GM19240 (cell line): ENCODE data around the gene GALNT2.
A peak's percentile ranks its signal among the peaks of the same experiment; 100 is the strongest.

Experiments used
- DNase-seq: peaks from one replicate; pipeline ENCODE4 v3.0.0; 2011; ENCODE audit warnings: low spot score; ENCODE audit not compliant: insufficient read length

The GALNT2 gene

GRCh38 chr1:230090194-230090711, 23.2 kb downstream of the GALNT2 start:
- DNase-seq = no peak

GRCh38 chr1:230091473-230092231, 24.6 kb downstream of the GALNT2 start:
- DNase-seq = no peak

- no peak for DNase-seq
These were observed 27.7 kb downstream of the GALNT2 start for GRCh38 chr1:230094746-230095145.

GRCh38 chr1:230095938-230096337, 28.9 kb downstream of the GALNT2 start:
- no peak for DNase-seq

- no peak for DNase-seq
These were observed 30.3 kb downstream of the GALNT2 start for GRCh38 chr1:230097370-230097769.

- DNase-seq = no peak
These were observed 31.7 kb downstream of the GALNT2 start for GRCh38 chr1:230098723-230099122.

- DNase-seq = no peak
These were observed 32.4 kb downstream of the GALNT2 start for GRCh38 chr1:230099465-230099864.

- DNase-seq = no peak
These were observed 33.9 kb downstream of the GALNT2 start for GRCh38 chr1:230100932-230101331.

GRCh38 chr1:230101556-230101955, 34.5 kb downstream of the GALNT2 start:
- no peak for DNase-seq

GRCh38 chr1:230102046-230102445, 35.0 kb downstream of the GALNT2 start:
- DNase-seq = no peak

GRCh38 chr1:230102472-230102871, 35.4 kb downstream of the GALNT2 start:
- DNase-seq = no peak

GRCh38 chr1:230103306-230104173, 36.5 kb downstream of the GALNT2 start:
- DNase-seq = no peak

- peak; percentile 51 for DNase-seq
These were observed 37.6 kb downstream of the GALNT2 start for GRCh38 chr1:230104395-230105244.

- DNase-seq = no peak
These were observed 38.3 kb downstream of the GALNT2 start for GRCh38 chr1:230105245-230105753.

GRCh38 chr1:230105754-230106625, 39.0 kb downstream of the GALNT2 start:
- peak; percentile 23 for DNase-seq

GRCh38 chr1:230107941-230108340, 40.9 kb downstream of the GALNT2 start:
- DNase-seq = no peak

GRCh38 chr1:230108580-230108979, 41.5 kb downstream of the GALNT2 start:
- no peak for DNase-seq

GRCh38 chr1:230109066-230109465, 42.0 kb downstream of the GALNT2 start:
- no peak for DNase-seq

GRCh38 chr1:230109895-230110667, 43.0 kb downstream of the GALNT2 start:
- peak; percentile 78 for DNase-seq
